PC-3 (cell line): ENCODE measurements around the gene DLG2. TPM values are rescaled to one million over a fixed set of nuclear protein-coding genes. Genes with fewer than 3 reads are reported as not detected.
A peak's percentile ranks its signal among the peaks of the same experiment; 100 is the strongest.

ENCODE experiments used
- ATAC-seq: fragments of 200-7000 bp; cut with Tn5 transposase; 2 replicates; pipeline ENCODE4 v1.9.1; 2020; ENCODE audit warnings: mild to moderate bottlenecking, moderate library complexity
- BruUV-seq: library from RNA; stranded (reverse); fragments of 400-500 nt; replicated peaks from 2 replicates; lab custom pipeline; 2021; lab: Mats Ljungman, UMichigan
- CTCF ChIA-PET: fragments of 300-600 bp; sonication (Branson Sonifier 250); formaldehyde crosslinking; loops from one replicate; lab custom pipeline; 2022; ENCODE audit warnings: antibody characterized with exemption; lab: Charles Lee
- POLR2A ChIA-PET: fragments of 300-600 bp; sonication (Branson Sonifier 250); formaldehyde crosslinking; loops from one replicate; lab custom pipeline; 2022; ENCODE audit warnings: antibody characterized with exemption; ENCODE audit not compliant: unreplicated experiment; lab: Charles Lee
- DNase-seq: peaks from one replicate; pipeline ENCODE4 v3.0.0-alpha.2; 2015
- H2AFZ ChIP-seq: fragments of 300-600 bp; sonication (generic); 2 replicates; pipeline ENCODE4 v1.6.0; 2016; ENCODE audit warnings: antibody characterized with exemption, low read length
- H3F3A ChIP-seq: fragments of 300-600 bp; sonication (generic); one replicate; pipeline ENCODE4 v1.6.0; 2017; ENCODE audit warnings: antibody characterized with exemption, low read length, control low read depth, mild to moderate bottlenecking; ENCODE audit not compliant: unreplicated experiment
- H3K27ac ChIP-seq: fragments of 300-600 bp; sonication (generic); 2 replicates; pipeline ENCODE4 v1.5.1; 2016; ENCODE audit warnings: mild to moderate bottlenecking, low read length
- H3K27me3 ChIP-seq: fragments of 300-600 bp; sonication (generic); 2 replicates; pipeline ENCODE4 v1.6.1; 2016; ENCODE audit warnings: low read length, mixed read lengths
- H3K36me3 ChIP-seq: fragments of 300-600 bp; sonication (generic); 2 replicates; pipeline ENCODE4 v1.6.1; 2016; ENCODE audit warnings: low read depth, mixed run types, low read length, mixed read lengths
- H3K4me1 ChIP-seq: fragments of 300-600 bp; sonication (generic); 2 replicates; pipeline ENCODE4 v1.5.1; 2016; ENCODE audit warnings: low read length; ENCODE audit not compliant: insufficient read depth
- H3K4me2 ChIP-seq: fragments of 300-600 bp; sonication (generic); 2 replicates; pipeline ENCODE4 v1.6.0; 2016; ENCODE audit warnings: low read length
- H3K4me3 ChIP-seq: fragments of 300-600 bp; sonication (generic); 2 replicates; pipeline ENCODE4 v1.5.1; 2016; ENCODE audit warnings: mild to moderate bottlenecking, low read length, mixed read lengths
- H3K79me2 ChIP-seq: fragments of 300-600 bp; sonication (generic); 2 replicates; pipeline ENCODE4 v1.6.1; 2017; ENCODE audit warnings: low read length, mixed read lengths
- H3K9ac ChIP-seq: fragments of 300-600 bp; sonication (generic); 2 replicates; pipeline ENCODE4 v1.6.0; 2016; ENCODE audit warnings: mild to moderate bottlenecking, low read length
- H3K9me2 ChIP-seq: fragments of 300-600 bp; sonication (generic); replicated peaks from 2 replicates; pipeline ENCODE4 v1.6.1; 2016; ENCODE audit warnings: mixed run types, low read length, mixed read lengths
- H3K9me3 ChIP-seq: fragments of 300-600 bp; sonication (generic); 2 replicates; pipeline ENCODE4 v1.6.1; 2016; ENCODE audit warnings: low read length, mixed read lengths
- H4K20me1 ChIP-seq: fragments of 300-600 bp; sonication (generic); 2 replicates; pipeline ENCODE4 v1.6.1; 2016; ENCODE audit warnings: low read length, mixed read lengths
- CTCF ChIP-seq: fragments of 300-600 bp; sonication (generic); conservative IDR thresholded peaks from 2 replicates; pipeline ENCODE4 v1.5.1; 2017; ENCODE audit warnings: antibody characterized with exemption, low read depth, mild to moderate bottlenecking, low read length
- EZH2 ChIP-seq: fragments of 300-600 bp; sonication (generic); IDR thresholded peaks from one replicate; pipeline ENCODE4 v1.6.1; 2017; ENCODE audit warnings: antibody characterized with exemption, mild to moderate bottlenecking, low read length; ENCODE audit not compliant: unreplicated experiment
- EZH2phosphoT487 ChIP-seq: fragments of 300-600 bp; sonication (generic); IDR thresholded peaks from 2 replicates; pipeline ENCODE4 v1.6.1; 2018; ENCODE audit warnings: mild to moderate bottlenecking, antibody characterized with exemption, low read length, borderline replicate concordance
- intact Hi-C: fragments of 100-400 bp; cut with micrococcal nuclease; formaldehyde crosslinking; loops from 2 replicates; pipeline ENCODE4 v1.9.0; 2023
- total RNA-seq: library from RNA; depleted of rRNA; stranded (reverse); fragments of >200 nt; gene quantifications from 2 replicates; pipeline ENCODE4 v1.2.3, GENCODE V29; 2014

DLG2 gene
- total RNA-seq, 1 experiment from 2014 or later: 0.58 TPM

- H3K4me1 ChIP-seq: peaks cover 25% of the 10 kb centered on the region
- H3K9me3 ChIP-seq: no peaks in the 10 kb centered on the region
- TF ChIP-seq EZH2phosphoT487 (no peak), EZH2 (no peak), CTCF (no peak)
- peak overlapping the region; percentile 79 for H3K27ac ChIP-seq
- intact Hi-C loops: loop anchor here (1.0 kb wide), 1 partner anchor 19 kb away; the partner anchor contains the start of gene TMEM126B
- H3K27me3 ChIP-seq: no peaks in the 10 kb centered on the region
- peak overlapping the region; percentile 87 for H2AFZ ChIP-seq
- DNase-seq (no peak), ATAC-seq (no peak)
- peak overlapping the region; percentile 77 for H3K9ac ChIP-seq
- ChIA-PET CTCF (no interaction called here), POLR2A (interaction anchor here (0.7 to 1.9 kb wide), 5 partner anchors 11 to 26 kb away, joined by 3 to 37 read pairs (median 8); partner anchors contain the start of gene CREBZF)
- H3K4me3 ChIP-seq: peak overlapping the region; percentile 76
- peak overlapping the region; percentile 94 for H3K4me2 ChIP-seq
- no peaks in the 10 kb centered on the region for H3K36me3 ChIP-seq
- no peaks in the 10 kb centered on the region for H4K20me1 ChIP-seq
- no peaks in the 10 kb centered on the region for H3F3A ChIP-seq
- BruUV-seq: no TSS peak
- H3K9me2 ChIP-seq: no peaks in the 10 kb centered on the region
- peaks cover 25% of the 10 kb centered on the region for H3K79me2 ChIP-seq
These were observed 19.9 kb upstream of the DLG2 start for GRCh38 chr11:85647078-85647477.

- 0 out of 2 replicates have a peak, but pooled peaks cover 2% of the 10 kb centered on the region for H3K79me2 ChIP-seq
- H3K36me3 ChIP-seq: no peaks in the 10 kb centered on the region
- no peak overlapping the region for H3K9ac ChIP-seq
- no peak overlapping the region for H2AFZ ChIP-seq
- TF ChIP-seq EZH2phosphoT487 (no peak), EZH2 (no peak), CTCF (no peak)
- POLR2A ChIA-PET: no interaction called here
- no peak for ATAC-seq
- intact Hi-C loops: no loop called here
- H3K4me3 ChIP-seq: no peak overlapping the region
- CTCF ChIA-PET: no interaction called here
- no peaks in the 10 kb centered on the region for H4K20me1 ChIP-seq
- no peaks in the 10 kb centered on the region for H3F3A ChIP-seq
- no peaks in the 10 kb centered on the region for H3K9me3 ChIP-seq
- peak; percentile 46 for DNase-seq
- peaks cover 8% of the 10 kb centered on the region; the same call in 1 of the 2 replicates for H3K4me1 ChIP-seq
- no peak overlapping the region for H3K27ac ChIP-seq
- no peaks in the 10 kb centered on the region for H3K27me3 ChIP-seq
- H3K4me2 ChIP-seq: no peak overlapping the region
- no peaks in the 10 kb centered on the region for H3K9me2 ChIP-seq
- no TSS peak for BruUV-seq
These were observed 16.1 kb upstream of the DLG2 start for GRCh38 chr11:85643191-85643614.

- intact Hi-C loops: no loop called here
- Histone ChIP-seq H3K36me3 (peaks cover 28% of the 10 kb centered on the region), H3F3A (no peaks in the 10 kb centered on the region), H3K9me2 (no peaks in the 10 kb centered on the region), H3K27me3 (no peaks in the 10 kb centered on the region), H3K79me2 (peaks cover 31% of the 10 kb centered on the region), H3K4me1 (peaks cover 5% of the 10 kb centered on the region), H3K4me3 (no peak overlapping the region), H4K20me1 (no peaks in the 10 kb centered on the region), H3K9ac (no peak overlapping the region), H2AFZ (no peak overlapping the region), H3K27ac (no peak overlapping the region), H3K9me3 (no peaks in the 10 kb centered on the region), H3K4me2 (no peak overlapping the region)
- ChIA-PET POLR2A (no interaction called here), CTCF (no interaction called here)
- DNase-seq (no peak), ATAC-seq (no peak)
- BruUV-seq: no TSS peak
- TF ChIP-seq CTCF (no peak), EZH2phosphoT487 (no peak), EZH2 (no peak)
These were observed 7.6 kb upstream of the DLG2 start for GRCh38 chr11:85634747-85635146.
